ENCODE results near the gene MTMR4.
"Not testable (repeated sequence)": the region's sequence is repeated elsewhere in the genome, so short reads cannot be mapped to it uniquely, and the experiment has no call there.

Gene MTMR4

GRCh38 chr17:58513965-58514769, at the start of gene MTMR4:
Gene MTMR4, minus strand, starts transcription at chr17:58514638. Its CDS starts 231 bp downstream, at chr17:58514407.
- no peak for DNase-seq (ENCODE audit: low read depth, low spot score)

- DNase-seq (ENCODE audit: low read depth, low spot score): no peak
These were observed 46.1 kb upstream of the MTMR4 start for GRCh38 chr17:58560511-58560910.

- no peak for DNase-seq (ENCODE audit: low read depth, low spot score)
These were observed 43.5 kb upstream of the MTMR4 start for GRCh38 chr17:58557981-58558380.

GRCh38 chr17:58556833-58557250, 42.4 kb upstream of the MTMR4 start:
- no peak for DNase-seq (ENCODE audit: low read depth, low spot score)

GRCh38 chr17:58555109-58555508, 40.7 kb upstream of the MTMR4 start:
- DNase-seq (ENCODE audit: low read depth, low spot score): not testable (repeated sequence)

GRCh38 chr17:58541249-58541648, 26.8 kb upstream of the MTMR4 start:
- no peak for DNase-seq (ENCODE audit: low read depth, low spot score)

GRCh38 chr17:58539698-58540097, 25.3 kb upstream of the MTMR4 start:
- DNase-seq (ENCODE audit: low read depth, low spot score): no peak

- DNase-seq (ENCODE audit: low read depth, low spot score): no peak
These were observed 24.5 kb upstream of the MTMR4 start for GRCh38 chr17:58538811-58539409.

GRCh38 chr17:58537266-58537665, 22.8 kb upstream of the MTMR4 start:
- no peak for DNase-seq (ENCODE audit: low read depth, low spot score)

GRCh38 chr17:58536542-58536941, 22.1 kb upstream of the MTMR4 start:
- DNase-seq (ENCODE audit: low read depth, low spot score): no peak

- DNase-seq (ENCODE audit: low read depth, low spot score): no peak
These were observed 21.0 kb upstream of the MTMR4 start for GRCh38 chr17:58535431-58535830.

GRCh38 chr17:58534901-58535421, 20.5 kb upstream of the MTMR4 start:
- DNase-seq (ENCODE audit: low read depth, low spot score): no peak

- no peak for DNase-seq (ENCODE audit: low read depth, low spot score)
These were observed 19.9 kb upstream of the MTMR4 start for GRCh38 chr17:58534331-58534730.

GRCh38 chr17:58533616-58534188, 19.3 kb upstream of the MTMR4 start:
- no peak for DNase-seq (ENCODE audit: low read depth, low spot score)

- no peak for DNase-seq (ENCODE audit: low read depth, low spot score)
These were observed 18.1 kb upstream of the MTMR4 start for GRCh38 chr17:58532555-58532951.

- no peak for DNase-seq (ENCODE audit: low read depth, low spot score)
These were observed 17.5 kb upstream of the MTMR4 start for GRCh38 chr17:58531661-58532554.

GRCh38 chr17:58531122-58531521, 16.7 kb upstream of the MTMR4 start:
- no peak for DNase-seq (ENCODE audit: low read depth, low spot score)

- no peak for DNase-seq (ENCODE audit: low read depth, low spot score)
These were observed 16.2 kb upstream of the MTMR4 start for GRCh38 chr17:58530655-58531054.

GRCh38 chr17:58529275-58529674, 14.8 kb upstream of the MTMR4 start:
- DNase-seq (ENCODE audit: low read depth, low spot score): no peak

GRCh38 chr17:58528443-58528842, 14.0 kb upstream of the MTMR4 start:
- DNase-seq (ENCODE audit: low read depth, low spot score): no peak

- DNase-seq (ENCODE audit: low read depth, low spot score): no peak
These were observed 13.5 kb upstream of the MTMR4 start for GRCh38 chr17:58527949-58528348.

- no peak for DNase-seq (ENCODE audit: low read depth, low spot score)
These were observed 12.9 kb upstream of the MTMR4 start for GRCh38 chr17:58527306-58527705.
